ENCODE data around the gene SLC4A5.
"Not testable (repeated sequence)": the region's sequence is repeated elsewhere in the genome, so short reads cannot be mapped to it uniquely, and the experiment has no call there.

SLC4A5 gene

DNA sequence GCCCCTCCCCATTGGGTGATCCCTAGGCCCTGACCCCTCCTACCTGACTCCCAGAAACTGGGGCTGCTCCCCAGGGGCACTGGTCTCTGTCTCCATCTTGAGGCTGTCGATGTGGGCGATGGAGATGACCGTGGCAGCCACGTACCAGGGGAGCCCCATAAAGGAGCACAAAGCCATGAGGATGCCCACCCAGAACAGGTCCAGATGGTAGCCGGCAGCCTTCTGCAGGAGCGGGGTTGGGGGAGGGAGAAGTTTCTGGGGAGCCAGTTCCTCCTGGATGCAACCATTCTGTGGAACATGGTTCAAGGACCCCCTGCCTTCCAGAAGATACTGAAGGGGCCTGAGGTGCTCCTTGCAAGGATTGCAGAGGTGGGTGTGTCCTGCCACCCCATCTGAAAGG lies 110.8 kb downstream of the SLC4A5 start:
- no peak for DNase-seq (ENCODE audit: low read depth in 2 of 2)

DNA sequence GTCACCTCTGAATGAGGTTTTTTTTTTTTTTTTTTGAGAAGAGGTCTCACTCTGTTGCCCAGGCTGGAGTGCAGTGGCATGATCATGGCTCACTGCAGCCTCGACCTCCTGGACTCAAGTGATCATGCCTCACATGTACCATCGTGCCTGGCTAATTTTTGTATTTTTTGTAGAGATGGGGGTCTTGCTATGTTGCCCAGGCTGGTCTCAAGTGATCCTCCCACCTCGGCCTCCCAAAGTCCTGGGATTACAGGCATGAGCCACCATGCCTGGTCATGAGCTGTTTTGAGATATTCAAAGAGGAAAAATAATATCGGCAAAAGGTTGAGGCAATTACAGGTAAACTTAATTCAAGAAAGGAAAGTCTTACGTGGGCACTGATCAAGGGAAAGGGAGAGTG lies 113.4 kb downstream of the SLC4A5 start:
- not testable (repeated sequence) for DNase-seq (ENCODE audit: low read depth in 2 of 2)

DNA sequence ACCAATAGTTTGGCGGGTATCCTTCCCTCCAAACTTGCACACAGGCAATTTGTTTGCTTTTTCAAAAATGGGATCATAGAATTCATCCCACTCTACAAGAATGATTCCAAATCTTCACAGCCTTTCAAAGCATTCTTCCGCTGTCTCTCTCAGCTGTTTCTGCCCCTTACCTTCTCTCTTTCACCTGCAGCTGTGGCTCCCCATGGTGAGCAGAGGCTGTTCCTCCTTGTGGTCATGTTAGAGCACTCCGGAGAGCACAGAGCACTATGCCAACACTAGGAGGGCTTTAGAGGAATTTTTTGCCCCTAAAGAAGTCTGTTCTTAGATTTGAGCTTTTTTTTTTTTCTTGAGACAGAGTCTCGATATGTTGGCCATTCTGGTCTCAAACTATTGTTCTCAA lies 114.4 kb downstream of the SLC4A5 start:
- DNase-seq (ENCODE audit: low read depth in 2 of 2) = no peak

DNA sequence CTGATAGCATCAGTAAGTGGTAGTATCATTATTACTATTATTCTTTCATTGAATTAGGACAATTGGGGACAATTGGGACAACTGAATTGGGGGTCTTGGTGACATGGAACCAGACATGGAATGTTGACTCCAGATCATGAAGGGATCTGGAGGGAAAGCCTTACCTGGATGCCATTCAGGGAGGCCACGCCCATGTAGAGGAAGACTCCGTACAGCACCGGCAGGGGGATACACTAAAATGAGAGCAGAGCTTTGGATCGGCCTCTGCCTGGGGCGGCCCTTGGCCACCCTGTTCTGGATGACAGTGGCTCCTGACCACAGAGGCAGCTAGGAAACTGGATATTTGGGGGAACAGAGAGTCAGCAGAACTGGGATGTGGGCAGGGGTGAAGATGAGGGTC lies 115.6 kb downstream of the SLC4A5 start:
- no peak for DNase-seq (ENCODE audit: low read depth in 2 of 2)

DNA sequence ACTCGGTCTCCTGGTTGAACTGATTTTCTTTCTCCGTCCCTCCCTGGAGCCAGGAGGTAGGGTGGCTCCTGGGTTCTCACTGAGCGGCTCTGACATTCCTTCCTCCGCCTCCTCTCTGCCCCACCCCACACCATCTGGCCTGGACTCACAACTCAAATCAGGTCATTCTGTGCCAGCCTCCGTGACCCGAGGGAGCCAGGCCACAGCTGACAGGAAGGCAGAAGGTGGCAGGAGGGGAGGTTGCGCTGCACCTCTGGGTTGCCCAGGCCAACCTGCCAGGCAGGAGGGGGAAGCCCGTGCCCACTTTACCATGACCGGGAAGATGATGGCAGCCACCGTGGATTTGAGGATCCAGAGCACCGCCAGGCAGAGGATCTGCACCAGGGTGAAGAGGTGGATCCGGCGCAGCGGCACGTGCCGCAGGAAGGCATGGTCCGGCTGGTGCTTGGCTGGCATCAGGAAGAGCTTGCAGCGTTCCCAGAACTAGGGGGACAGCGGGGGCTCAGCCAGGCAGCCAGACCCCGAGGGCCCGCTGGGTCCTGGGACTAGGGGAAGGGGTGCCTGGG lies 116.5 kb downstream of the SLC4A5 start:
- no peak for DNase-seq (ENCODE audit: low read depth in 2 of 2)

DNA sequence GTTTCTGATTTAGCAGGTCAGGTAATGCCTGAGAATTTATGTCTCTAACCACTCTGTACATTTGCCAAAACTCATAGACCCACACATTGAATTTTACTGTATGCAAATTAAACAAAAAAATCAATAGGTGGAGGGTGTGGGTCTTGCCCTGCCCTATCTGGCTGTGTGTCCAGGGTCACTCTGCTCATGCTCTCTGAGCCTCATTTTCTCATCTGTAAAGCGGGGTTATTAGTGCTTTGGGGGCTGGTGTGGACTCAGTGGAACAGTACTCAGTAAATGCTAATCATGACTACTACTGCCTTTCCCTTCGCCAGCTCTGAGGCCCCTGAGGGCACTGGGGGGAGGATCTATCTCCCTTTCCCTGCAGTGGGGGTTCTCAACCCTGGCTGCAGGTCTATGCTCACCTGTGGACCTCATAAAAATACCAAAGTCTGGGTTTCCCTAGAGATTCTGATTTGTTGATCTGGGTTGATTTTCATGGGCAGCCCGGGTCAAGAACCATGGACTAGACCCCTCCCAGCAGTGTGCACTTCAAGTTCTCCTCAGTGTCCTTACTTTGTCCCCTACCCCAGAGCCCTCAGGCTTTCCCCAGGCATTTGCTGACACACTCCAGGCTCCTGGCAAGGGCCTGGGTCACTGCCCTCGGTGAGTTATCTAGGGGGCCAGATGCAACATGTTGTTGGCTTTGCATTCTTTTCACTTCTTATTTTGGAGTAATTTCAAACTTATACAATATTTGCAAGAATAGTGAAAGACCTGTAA lies 117.3 kb downstream of the SLC4A5 start:
- DNase-seq (ENCODE audit: low read depth in 2 of 2) = no peak

DNA sequence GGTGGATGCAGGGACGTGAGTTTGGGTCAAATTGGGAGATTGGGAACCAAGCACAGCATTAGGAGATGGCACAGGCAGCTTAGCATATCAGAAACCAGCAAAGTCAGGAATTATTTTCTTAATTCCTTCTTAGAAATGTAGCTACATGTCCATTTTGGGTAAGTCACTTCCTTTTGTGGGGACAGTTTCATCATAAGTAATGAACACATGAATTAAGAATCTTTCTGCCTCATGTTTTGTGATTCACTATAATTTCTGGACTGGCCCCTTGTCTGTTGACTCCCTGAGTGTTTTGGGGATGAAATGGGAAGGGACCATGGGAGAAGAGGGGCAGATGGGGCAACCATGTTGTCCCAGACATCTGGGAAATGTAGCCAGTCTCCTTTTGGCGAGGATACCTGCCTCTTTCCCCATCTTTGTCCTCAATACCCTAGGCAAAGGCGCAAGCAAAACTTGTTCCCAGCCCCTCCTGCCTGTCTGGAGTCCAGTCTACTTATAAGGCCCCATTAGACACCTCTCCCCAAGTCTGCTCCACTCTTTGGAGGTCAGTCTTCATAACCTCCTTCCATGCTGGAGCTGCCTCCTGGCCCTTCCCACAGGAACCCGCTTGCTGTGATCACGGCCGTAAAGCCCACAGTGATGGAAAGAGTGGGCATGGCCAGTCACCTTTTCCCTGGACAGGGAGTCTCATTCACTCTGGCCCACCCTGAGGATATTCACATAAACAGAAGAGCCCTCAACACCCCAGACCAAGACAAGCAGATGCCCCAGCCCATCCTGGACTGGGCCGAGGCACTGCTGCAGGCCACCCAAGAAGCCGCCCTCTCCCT lies 119.1 kb downstream of the SLC4A5 start:
- DNase-seq (ENCODE audit: low read depth in 2 of 2) = no peak

DNA sequence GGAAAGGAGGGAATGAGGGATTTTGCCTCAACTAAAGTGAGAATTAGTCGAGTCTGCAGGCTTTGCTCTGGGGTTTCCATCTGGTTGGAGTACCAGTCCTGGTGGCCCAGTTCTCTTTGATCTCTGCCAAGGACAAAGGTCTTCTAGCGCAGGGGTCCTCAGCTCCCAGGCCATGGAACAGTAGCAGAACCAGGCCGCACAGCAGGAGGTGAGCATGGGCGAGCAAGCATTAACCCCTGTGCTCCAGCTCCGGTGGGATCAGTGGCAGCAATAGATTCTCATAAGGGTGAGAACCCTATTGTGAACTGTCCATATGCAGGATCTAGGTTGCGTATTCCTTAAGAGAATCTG lies 120.9 kb downstream of the SLC4A5 start:
- no peak for DNase-seq (ENCODE audit: low read depth in 2 of 2)

DNA sequence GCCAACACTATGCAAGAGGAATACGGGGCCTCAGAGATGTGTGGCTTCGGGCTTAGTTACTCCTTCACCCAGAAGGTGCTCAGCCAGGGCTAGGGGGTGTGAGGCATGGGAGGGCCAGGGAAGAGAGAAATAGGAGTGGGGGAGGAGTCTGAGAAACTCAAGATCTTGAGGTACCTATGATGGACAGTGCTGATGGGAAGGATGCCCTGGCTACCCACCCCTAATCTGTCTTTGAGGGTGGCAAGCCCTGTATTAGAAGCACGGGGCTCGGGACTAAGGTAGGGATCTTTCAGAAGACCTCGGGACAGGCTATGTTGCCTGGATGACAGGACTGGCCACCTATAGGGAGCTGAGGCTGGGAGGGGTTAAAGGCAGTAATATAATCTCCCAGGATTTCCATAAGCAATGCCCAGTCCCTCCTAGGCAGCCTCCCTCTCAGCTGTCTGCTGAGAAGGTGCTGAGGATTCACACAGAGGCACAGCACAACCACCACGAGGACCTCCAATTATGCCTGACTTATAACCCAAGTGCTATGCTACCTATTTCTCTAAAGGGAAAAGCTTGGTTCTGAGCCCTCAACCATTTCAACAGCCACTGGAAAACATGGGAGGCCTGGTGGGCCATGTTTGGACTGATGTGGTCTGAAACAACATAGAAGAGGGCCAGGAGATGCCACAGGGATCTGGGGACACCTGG lies 121.5 kb downstream of the SLC4A5 start:
- no peak for DNase-seq (ENCODE audit: low read depth in 2 of 2)

DNA sequence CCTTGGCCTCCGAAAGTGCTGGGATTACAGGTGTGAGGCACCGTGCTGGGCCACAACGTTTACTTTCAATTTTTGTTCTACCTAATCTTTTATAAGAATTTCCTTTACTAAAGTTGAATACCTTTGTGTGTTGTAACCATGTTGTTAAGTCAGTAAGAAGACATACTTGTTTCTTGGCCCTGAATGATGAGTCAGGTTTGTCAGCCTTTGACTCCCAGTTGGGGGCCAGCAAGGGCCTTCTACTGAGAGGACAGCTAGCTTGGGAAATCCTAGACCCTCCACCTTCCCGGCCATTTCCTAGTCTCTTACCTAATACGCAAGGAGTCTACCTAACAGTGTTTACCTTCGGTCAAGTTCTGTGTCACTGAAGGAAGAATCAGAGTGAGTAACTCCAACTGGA lies 122.1 kb downstream of the SLC4A5 start:
- no peak for DNase-seq (ENCODE audit: low read depth in 2 of 2)

DNA sequence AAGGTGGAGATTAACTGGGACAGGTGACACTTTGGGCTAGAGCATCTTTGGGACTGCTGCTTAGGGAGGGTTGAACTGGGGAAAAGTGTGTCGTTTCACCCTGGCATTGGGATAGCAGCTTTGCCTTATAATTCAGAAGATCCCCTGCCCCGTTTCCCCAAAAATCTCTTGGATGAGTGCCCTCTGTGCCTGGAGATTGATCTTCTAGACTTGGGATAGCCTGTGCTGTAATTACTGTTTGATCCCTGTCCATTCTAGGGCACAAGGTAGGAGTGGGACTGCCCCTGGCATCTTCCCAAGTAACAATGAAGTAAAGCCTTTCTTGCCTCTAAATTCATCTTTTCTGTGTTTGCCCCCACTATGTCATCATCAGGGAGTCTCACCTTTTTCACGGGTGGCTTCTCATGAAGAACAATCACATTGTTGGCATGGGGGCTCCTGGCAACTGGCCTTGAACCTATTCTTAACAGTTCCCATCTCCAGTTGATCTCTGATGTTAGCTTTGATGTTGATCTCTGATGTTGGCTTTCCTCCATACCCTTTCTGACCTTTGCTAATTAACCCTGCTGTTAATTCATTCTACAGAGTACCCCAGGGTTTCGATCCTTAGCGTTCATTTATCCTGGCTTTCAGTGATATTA lies 123.2 kb downstream of the SLC4A5 start:
- DNase-seq (ENCODE audit: low read depth in 2 of 2) = no peak

DNA sequence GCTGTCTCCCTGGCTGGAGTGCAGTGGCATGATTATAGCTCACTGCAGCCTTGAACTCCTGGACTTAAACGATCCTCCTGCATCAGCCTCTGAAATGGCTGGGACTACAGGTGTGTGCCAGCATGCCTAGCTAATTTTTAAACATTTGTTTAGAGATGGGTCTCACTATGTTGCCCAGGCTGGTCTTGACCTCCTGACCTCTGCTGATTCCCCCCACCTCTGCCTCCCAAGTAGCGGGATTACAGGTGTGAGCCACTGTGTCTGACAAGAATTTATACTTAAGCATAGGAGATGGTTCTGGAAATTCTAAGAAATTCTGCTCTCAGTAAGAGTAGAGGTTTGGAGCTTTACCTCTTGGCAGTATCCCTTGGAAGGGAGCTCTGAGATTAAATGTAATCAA lies 126.6 kb downstream of the SLC4A5 start:
- no peak for DNase-seq (ENCODE audit: low read depth in 2 of 2)

DNA sequence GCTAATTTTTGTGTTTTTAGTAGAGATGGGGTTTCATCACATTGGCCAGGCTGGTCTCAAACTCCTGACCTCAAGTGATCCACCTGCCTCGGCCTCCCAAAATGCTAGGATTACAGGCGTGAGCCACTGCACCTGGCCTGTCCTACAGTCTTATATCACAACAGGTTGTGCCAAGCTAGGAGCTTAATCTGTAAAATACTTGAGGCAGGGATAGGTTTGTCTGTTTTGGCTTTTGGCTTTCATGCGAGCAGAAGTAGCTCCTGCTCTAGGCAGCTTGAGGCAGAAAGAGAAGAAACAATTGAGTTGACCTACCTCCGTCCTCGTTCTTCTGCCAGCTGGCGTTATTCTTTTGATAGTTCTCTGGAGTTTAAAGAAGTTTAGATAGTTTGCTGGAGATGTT lies 127.4 kb downstream of the SLC4A5 start:
- DNase-seq (ENCODE audit: low read depth in 2 of 2) = not testable (repeated sequence)

DNA sequence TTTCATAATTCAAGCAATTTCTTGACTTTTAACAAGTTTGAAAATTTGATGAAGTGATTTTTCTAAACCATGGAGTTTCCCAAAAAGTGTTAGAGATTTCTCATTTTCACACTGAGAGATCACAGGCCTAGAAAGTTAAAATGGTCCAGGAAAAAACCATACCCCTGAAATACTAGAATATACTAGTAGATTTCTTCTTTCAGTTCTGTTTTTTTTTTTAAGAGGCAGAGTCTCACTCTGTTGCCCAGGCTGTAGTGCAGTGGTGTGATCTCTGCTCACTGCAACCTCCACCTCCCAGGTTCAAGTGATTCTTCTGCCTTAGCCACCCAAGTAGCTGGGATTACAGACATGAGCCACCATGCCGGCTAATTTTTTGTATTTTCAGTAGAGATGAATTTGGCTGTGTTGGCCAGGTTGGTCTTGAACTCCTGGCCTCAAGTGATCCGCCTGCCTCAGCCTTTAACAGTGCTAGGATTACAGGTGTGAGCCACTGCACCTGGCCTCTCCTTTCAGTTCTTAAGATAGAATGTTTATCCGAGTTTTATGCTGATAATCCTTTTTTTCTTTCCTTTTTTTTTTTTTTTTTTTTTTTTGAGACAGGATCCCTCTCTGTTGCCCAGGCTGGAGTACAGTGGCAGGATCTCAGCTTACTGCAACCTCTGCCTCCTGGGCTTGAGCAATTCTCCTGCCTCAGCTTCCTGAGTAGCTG lies 130.4 kb downstream of the SLC4A5 start:
- no peak for DNase-seq (ENCODE audit: low read depth in 2 of 2)

DNA sequence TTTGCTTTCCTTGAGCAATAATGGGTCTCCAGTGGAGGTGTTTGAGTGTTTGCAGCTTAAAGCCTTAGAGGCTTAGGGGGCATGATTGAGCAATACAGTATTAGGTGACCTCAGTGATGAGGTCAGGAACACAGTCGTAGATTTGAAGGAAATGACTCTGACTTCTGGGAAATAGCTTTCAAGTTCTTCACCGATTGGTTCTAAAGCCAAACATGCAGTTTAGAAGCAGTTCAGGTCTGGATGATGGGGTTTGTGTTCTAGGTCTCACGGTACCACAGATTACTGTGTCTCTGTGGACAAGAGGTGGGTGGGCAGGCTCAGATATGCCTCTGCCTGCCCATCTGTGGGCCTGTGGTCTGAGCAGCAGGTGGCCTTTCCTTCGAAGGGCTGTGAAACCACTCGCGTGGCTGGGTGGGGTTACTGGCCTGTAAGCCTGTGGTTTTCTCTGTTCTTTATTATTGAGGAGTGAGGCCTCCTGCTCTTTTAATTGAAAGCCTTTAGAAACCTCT lies 137.0 kb downstream of the SLC4A5 start:
- DNase-seq (ENCODE audit: low read depth in 2 of 2) = no peak

DNA sequence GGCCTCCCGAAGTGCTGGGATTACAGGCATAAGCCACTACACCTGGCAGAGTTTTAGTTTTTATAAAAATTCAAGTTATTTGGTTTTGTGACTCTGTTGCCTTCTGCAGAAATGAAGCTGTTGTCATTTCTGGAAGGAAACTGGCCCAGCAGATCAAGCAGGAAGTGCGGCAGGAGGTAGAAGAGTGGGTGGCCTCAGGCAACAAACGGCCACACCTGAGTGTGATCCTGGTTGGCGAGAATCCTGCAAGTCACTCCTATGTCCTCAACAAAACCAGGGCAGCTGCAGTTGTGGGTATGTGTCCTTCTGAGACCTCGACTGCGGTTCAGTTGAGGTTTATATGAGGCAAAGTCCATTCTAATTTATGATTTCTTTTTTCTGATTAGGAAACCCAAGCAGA lies 137.6 kb downstream of the SLC4A5 start:
- no peak for DNase-seq (ENCODE audit: low read depth in 2 of 2)

DNA sequence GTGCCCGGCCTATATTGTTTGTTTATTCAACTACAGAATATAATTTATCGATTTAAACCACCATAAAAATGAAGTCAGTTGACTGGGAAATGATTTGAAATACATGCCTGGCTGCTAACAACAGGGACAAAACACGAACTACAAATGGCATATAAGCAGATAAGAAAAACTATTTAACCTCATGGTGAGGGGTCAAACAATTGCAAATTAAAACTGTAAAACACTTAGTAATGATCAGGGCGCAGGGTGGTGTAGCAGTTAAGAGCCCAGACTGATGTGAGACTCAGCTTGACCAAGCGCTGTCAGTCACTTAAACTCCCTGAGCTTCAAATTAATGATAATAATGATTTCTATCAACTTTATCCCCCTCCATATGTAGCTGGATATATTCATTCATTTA lies 138.1 kb downstream of the SLC4A5 start:
- no peak for DNase-seq (ENCODE audit: low read depth in 2 of 2)

DNA sequence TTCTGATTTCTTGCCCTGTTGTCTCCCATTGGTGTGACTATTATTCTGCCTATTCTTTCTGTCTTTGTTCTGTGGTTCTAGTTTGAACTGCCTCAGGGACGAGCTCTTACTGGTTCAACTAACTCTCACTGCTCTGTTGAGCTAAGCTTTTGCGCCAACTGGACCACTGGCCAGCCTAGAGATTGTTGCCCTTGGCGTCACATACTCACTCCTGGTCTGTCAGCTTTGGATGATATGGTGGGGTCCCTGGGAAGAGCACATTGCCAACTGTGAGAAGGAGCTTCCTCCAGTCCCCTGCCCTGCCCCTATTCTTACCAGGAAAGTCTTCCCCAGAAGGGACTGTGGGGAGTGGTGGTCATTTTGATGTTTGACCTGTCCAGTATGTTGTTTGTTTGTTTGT lies 138.8 kb downstream of the SLC4A5 start:
- DNase-seq (ENCODE audit: low read depth in 2 of 2) = no peak

DNA sequence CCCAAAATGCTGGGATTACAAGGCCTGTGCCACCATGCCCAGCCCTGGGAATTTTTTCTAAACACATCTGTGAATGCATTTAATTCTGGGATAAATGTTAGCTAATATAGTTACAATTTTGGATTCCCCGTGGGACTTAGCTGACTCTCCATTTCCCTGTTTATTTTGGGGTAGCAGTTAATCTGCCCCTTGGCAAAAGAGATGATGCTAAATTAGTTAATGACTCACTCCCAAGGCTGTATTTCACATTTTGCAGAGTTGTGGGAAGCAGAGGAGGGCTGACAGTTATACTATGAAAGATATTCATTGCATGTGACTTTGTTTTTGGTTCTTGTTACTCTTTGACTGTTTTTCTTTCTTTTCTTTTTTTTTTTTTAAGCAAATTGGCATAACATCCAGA lies 141.6 kb downstream of the SLC4A5 start:
- DNase-seq (ENCODE audit: low read depth in 2 of 2) = no peak

DNA sequence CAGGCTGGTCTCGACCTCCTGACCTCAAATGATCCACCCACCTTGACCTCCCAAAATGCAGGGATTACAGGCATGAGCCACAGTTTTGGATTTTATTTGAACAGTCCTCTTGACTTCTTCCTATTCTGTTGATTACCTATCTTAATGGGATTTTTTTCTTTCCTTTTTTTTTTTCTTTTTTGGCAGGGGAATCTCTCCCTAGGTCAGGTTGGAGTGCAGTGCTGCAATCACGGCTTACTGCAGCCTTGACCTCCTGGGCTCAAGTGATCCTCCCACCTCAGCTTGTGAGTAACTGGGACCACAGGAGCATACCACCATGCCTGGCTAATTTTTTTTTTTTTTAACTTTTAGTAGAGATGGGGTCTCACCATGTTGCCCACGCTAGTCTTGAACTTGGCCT lies 142.0 kb downstream of the SLC4A5 start:
- DNase-seq (ENCODE audit: low read depth in 2 of 2) = no peak

DNA sequence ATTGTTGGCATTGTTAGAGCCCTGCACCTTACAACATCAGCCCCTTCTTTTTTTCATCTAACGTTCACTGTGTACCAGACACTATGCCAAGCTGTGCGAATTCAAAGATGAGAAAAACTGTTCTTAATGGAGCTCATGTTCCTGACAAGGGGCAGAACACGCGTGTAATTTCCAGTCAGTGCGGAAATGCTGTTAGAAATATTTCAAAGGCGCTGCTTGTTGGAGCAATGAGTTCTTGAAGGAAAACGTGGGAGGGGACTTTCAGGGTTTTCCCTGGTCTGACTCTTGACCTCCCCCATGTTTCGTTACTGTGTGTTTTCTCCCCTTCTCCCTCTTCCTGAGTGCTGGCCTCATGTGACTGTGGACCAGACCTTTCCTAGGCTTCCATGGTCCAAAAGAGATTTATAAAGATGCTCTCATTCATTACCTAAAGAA lies 143.3 kb downstream of the SLC4A5 start:
- DNase-seq (ENCODE audit: low read depth in 2 of 2) = no peak
